Stimulated activated CD8-positive, alpha-beta memory T cell treated with anti-CD3 and anti-CD28 coated beads, Interleukin-12 subunit alpha, Interleukin-12 subunit beta, amount 100 ng/mL, for 24 hours (primary cell): ENCODE results near the gene RANBP6.
A peak's percentile ranks its signal among the peaks of the same experiment; 100 is the strongest.

Experiments
- DNase-seq: peaks from one replicate; pipeline ENCODE4 v3.0.0-alpha.2; 2020; ENCODE audit errors: extremely low read depth

The RANBP6 gene

GRCh38 chr9:6007058-6007769 lies 8.2 kb downstream of the RANBP6 start:
- DNase-seq = peak; percentile 90

GRCh38 chr9:6006749-6007057 lies 8.7 kb downstream of the RANBP6 start:
- no peak for DNase-seq

- DNase-seq = no peak
Observed at GRCh38 chr9:6000955-6001354, 14.5 kb downstream of the RANBP6 start.

GRCh38 chr9:5999443-6000101 lies 15.9 kb downstream of the RANBP6 start:
- no peak for DNase-seq

DNA sequence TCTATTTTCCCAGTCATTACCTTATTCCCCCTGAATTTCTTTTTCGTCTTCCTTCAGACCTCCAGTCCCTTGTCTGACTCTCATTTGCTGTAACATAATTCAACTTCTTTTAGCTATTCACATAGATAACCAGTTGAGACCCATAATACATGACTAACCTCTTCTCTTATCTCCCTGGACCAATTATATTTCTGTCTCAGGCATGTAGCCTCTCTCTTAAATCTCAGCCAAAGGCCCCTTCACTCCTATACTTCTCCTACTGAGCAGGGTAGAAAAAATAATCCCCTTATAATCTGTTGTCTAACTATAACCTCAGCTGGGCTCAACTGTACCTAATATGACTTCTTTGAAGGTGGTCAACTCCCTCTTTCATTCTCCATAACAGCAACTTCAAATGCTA lies 20.9 kb downstream of the RANBP6 start:
- no peak for DNase-seq

- no peak for DNase-seq
Observed at GRCh38 chr9:5988265-5988664, 27.2 kb downstream of the RANBP6 start.

DNA sequence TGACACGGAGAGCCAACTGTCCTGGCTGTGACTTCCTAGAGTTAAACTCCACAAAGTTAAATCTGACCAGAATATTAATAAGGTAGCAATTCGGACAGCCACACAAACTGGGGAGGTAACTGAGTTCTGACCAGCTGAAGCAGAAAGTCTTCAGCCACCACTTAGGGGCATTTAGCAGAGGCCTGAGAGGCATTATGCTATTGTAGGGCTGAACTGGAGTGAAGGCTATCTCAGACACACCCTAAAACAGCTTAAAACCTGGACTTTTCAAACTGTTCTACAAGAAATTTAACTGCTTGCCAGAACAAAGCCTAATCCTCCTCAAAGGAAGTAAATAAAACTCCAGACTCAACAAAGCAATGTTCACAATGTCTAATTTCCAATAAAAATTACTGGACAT lies 32.4 kb downstream of the RANBP6 start:
- DNase-seq = no peak

- DNase-seq = no peak
Observed at GRCh38 chr9:5982317-5982716, 33.1 kb downstream of the RANBP6 start.

DNA sequence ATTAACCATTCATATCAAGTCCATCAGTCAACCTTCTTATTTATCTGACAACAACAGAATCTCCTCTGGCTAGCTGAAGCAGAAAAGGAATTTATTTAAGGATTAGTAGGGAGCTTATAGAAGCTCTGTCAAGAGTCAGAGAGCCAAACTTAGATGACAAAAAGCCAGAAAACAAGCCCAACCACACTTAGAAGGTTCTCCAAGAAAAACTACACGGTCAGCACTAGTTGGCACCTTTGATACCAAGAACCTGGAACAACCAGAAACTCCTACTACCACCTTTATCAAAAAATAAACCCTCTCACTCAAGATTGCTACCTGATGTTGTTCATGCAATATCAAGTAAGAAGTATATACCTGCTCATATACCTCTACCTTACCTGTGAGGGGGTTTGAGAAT lies 36.9 kb downstream of the RANBP6 start:
- DNase-seq = no peak

DNA sequence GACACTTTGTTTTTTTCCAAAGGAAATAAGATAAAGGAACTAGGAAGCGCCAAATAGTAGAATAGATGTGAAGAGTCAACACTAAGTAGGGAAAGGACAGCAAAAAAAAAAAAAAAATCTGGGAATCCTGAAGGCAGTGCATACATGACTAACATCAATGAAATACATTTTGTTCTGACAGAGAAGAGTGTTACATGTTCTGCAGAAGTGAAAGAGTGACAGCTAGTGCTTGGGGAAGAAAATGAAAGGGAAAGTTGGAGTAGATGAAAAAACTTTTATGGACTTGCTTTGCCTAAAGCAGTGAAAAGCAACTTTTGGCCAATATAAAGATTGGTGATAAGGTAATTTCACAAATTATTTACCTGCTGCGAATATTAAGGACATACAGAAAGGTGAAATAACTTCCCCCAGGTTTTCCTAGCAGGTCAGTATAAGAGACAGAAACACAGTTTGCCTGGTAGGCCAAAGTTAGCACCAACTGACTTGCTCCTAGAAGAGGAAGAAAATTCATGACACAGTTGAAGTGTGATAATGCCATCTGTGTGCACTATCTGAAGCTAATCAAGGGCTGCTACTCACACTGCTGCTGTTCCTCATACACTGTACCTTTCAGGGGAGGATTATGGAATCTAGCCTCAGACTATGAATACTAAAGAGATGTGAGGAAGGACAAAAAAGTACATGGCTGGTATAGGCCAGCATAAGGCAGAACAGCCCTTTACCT lies 38.6 kb downstream of the RANBP6 start:
- DNase-seq = no peak

- DNase-seq = no peak
Observed at GRCh38 chr9:5971740-5972139, 43.7 kb downstream of the RANBP6 start.
